ACC112 (cell line): Measurements from ENCODE around the gene ABCC11.

Experiments
- H2AFZ ChIP-seq: fragments of 200-600 bp; sonication (generic); one replicate; pipeline ENCODE4 v1.6.0; 2017; ENCODE audit warnings: antibody characterized with exemption, low read length; ENCODE audit not compliant: unreplicated experiment
- H3K27ac ChIP-seq: fragments of 200-600 bp; sonication (generic); 2 replicates; pipeline ENCODE4 v1.5.1; 2014; ENCODE audit warnings: low read depth, mild to moderate bottlenecking, antibody characterized with exemption, low read length, moderate library complexity
- H3K27me3 ChIP-seq: fragments of 200-600 bp; sonication (generic); 2 replicates; pipeline ENCODE4 v1.6.1; 2014; ENCODE audit warnings: mild to moderate bottlenecking, antibody characterized with exemption, low read length, moderate library complexity, mixed read lengths; ENCODE audit not compliant: insufficient read depth
- H3K36me3 ChIP-seq: fragments of 200-600 bp; sonication (generic); 2 replicates; pipeline ENCODE4 v1.6.1; 2016; ENCODE audit warnings: mild to moderate bottlenecking, antibody characterized with exemption, low read length, moderate library complexity, mixed read lengths; ENCODE audit not compliant: insufficient read depth
- H3K4me1 ChIP-seq: fragments of 200-600 bp; sonication (generic); one replicate; pipeline ENCODE4 v1.6.1; 2016; ENCODE audit warnings: low read length, mixed read lengths; ENCODE audit not compliant: insufficient read depth, unreplicated experiment, control insufficient read depth
- H3K4me3 ChIP-seq: fragments of 200-600 bp; sonication (generic); 2 replicates; pipeline ENCODE4 v1.5.1; 2014; ENCODE audit warnings: mild to moderate bottlenecking, low read depth, low read length
- H3K79me2 ChIP-seq: fragments of 200-600 bp; sonication (generic); one replicate; pipeline ENCODE4 v1.6.0; 2016; ENCODE audit warnings: low read length; ENCODE audit not compliant: control insufficient read depth, unreplicated experiment, insufficient read depth

The ABCC11 gene

GRCh38 chr16:48279199-48279598 lies 31.9 kb upstream of the ABCC11 start:
- no peak overlapping the region for H3K4me3 ChIP-seq
- no peaks in the 10 kb centered on the region for H3K27me3 ChIP-seq
- H3K4me1 ChIP-seq: no peaks in the 10 kb centered on the region
- no peak overlapping the region for H3K27ac ChIP-seq
- H3K79me2 ChIP-seq: no peaks in the 10 kb centered on the region
- H3K36me3 ChIP-seq: peaks cover 19% of the 10 kb centered on the region
- H2AFZ ChIP-seq: no peak overlapping the region

- no peak overlapping the region for H2AFZ ChIP-seq
- H3K79me2 ChIP-seq: no peaks in the 10 kb centered on the region
- no peaks in the 10 kb centered on the region for H3K27me3 ChIP-seq
- H3K27ac ChIP-seq: no peak overlapping the region
- peaks cover 15% of the 10 kb centered on the region for H3K36me3 ChIP-seq
- H3K4me1 ChIP-seq: no peaks in the 10 kb centered on the region
- H3K4me3 ChIP-seq: no peak overlapping the region
Measured at GRCh38 chr16:48277158-48277557, 29.8 kb upstream of the ABCC11 start.

DNA sequence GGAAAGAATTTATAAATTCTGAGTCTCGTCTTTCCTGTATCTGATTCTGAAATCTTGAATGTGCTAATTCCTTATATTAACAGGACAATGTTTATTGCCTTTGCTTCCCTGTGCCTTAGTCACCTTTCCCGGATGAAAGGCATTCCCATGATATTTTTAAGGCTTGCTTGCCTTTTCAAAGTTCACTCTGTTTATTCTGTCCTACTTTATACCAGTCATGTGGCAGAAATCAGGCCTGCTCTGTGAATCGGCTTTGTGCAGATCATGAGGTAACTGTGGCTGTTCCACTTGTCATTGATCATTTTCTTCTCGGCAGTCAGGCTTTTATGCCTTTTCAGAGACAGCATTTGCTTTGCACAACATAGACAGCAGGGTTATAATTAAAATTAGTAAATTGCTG lies 28.8 kb upstream of the ABCC11 start:
- Histone ChIP-seq H3K79me2 (no peaks in the 10 kb centered on the region), H3K27ac (no peak overlapping the region), H3K4me1 (no peaks in the 10 kb centered on the region), H3K36me3 (peaks cover 15% of the 10 kb centered on the region), H3K4me3 (no peak overlapping the region), H3K27me3 (no peaks in the 10 kb centered on the region), H2AFZ (no peak overlapping the region)

DNA sequence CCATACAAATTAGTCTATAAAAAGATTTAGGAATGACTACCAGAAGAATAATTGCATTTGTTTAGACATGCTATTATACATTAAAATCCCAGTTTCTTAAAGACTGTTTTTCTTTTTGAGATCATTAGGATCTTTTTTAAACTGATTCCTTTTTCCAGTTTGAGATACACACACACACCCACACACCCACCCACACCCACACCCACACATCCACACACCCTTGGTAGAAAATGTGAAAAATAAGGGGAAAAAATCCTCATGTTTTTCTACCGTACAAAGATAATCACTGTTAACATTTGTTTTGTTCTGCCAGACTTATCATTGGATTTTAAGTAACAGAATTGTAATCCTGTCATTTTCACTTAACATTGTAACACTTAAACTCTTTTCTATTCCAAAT lies 27.1 kb upstream of the ABCC11 start:
- Histone ChIP-seq H2AFZ (no peak overlapping the region), H3K27ac (no peak overlapping the region), H3K4me1 (no peaks in the 10 kb centered on the region), H3K36me3 (peaks cover 10% of the 10 kb centered on the region; the same call in 1 of the 2 replicates), H3K79me2 (no peaks in the 10 kb centered on the region), H3K27me3 (no peaks in the 10 kb centered on the region), H3K4me3 (no peak overlapping the region)

GRCh38 chr16:48272837-48273421 lies 25.6 kb upstream of the ABCC11 start:
- Histone ChIP-seq H3K27ac (no peak overlapping the region), H3K79me2 (no peaks in the 10 kb centered on the region), H3K27me3 (no peaks in the 10 kb centered on the region), H3K4me3 (no peak overlapping the region), H3K4me1 (no peaks in the 10 kb centered on the region), H2AFZ (no peak overlapping the region), H3K36me3 (peaks cover 10% of the 10 kb centered on the region; the same call in 1 of the 2 replicates)

GRCh38 chr16:48271728-48272127 lies 24.4 kb upstream of the ABCC11 start:
- H3K4me1 ChIP-seq: no peaks in the 10 kb centered on the region
- no peak overlapping the region for H2AFZ ChIP-seq
- H3K4me3 ChIP-seq: no peak overlapping the region
- no peaks in the 10 kb centered on the region for H3K27me3 ChIP-seq
- H3K27ac ChIP-seq: no peak overlapping the region
- peaks cover 6% of the 10 kb centered on the region; the same call in 1 of the 2 replicates for H3K36me3 ChIP-seq
- H3K79me2 ChIP-seq: no peaks in the 10 kb centered on the region

GRCh38 chr16:48269011-48269410 lies 21.7 kb upstream of the ABCC11 start:
- H3K79me2 ChIP-seq: no peaks in the 10 kb centered on the region
- no peak overlapping the region for H3K27ac ChIP-seq
- H3K27me3 ChIP-seq: no peaks in the 10 kb centered on the region
- H3K4me3 ChIP-seq: no peak overlapping the region
- no peaks in the 10 kb centered on the region for H3K4me1 ChIP-seq
- no peak overlapping the region for H2AFZ ChIP-seq
- H3K36me3 ChIP-seq: 0 out of 2 replicates have a peak, but pooled peaks cover 4% of the 10 kb centered on the region

GRCh38 chr16:48262631-48263030 lies 15.3 kb upstream of the ABCC11 start:
- Histone ChIP-seq H3K27me3 (no peaks in the 10 kb centered on the region), H2AFZ (no peak overlapping the region), H3K79me2 (no peaks in the 10 kb centered on the region), H3K4me1 (no peaks in the 10 kb centered on the region), H3K27ac (no peak overlapping the region), H3K4me3 (no peak overlapping the region), H3K36me3 (peaks cover 32% of the 10 kb centered on the region)

DNA sequence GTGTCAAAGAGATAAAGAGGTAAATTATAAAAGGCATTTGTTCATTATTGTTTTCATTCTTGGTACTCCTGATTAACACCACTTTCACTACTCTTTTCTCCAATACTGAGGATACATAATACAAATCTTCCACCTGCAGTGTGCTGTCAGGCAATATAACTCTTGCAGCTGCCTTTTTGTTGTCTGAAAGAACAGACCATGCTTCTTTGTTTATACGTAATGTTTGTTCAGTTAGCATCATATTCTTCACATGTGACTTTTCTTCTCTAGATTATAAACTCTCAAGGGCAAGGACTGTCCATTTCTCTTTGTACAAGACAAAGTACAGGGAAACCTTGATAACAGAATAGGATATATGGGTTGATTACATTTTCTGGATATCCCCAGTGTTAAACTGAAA lies 14.2 kb upstream of the ABCC11 start:
- Histone ChIP-seq H3K36me3 (peaks cover 32% of the 10 kb centered on the region), H3K4me1 (no peaks in the 10 kb centered on the region), H3K27ac (no peak overlapping the region), H3K27me3 (no peaks in the 10 kb centered on the region), H3K4me3 (no peak overlapping the region), H3K79me2 (no peaks in the 10 kb centered on the region), H2AFZ (no peak overlapping the region)

DNA sequence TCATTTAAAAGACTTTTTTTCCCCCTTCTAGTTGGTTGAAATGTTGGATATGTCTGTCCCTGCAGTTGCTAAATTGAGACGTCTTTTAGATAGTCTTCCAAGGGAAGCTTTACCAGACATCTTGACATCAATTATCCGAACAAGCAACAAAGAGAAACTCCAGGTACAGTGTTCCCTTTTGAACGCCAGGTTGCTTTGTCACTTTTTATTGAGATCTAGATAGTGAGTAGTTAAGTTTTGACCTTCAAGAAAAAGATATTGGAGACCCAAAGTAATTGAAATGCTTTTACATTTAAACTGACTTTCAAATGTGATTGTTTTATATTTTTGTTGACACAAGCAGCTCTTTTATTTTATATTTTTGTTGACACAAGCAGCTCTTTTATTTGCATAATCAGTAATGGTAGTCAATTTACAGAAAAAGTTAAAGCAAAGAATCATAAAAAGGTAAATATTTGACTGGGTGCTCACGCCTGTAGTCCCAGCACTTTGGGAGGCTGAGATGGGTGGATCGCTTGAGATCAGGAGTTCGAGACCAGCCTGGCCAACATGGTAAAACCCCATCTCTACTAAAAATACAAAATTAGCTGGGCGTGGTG lies 9.3 kb upstream of the ABCC11 start:
- Histone ChIP-seq H2AFZ (no peak overlapping the region), H3K4me3 (no peak overlapping the region), H3K27me3 (no peaks in the 10 kb centered on the region), H3K36me3 (peaks cover 20% of the 10 kb centered on the region), H3K27ac (no peak overlapping the region), H3K79me2 (peaks cover 2% of the 10 kb centered on the region), H3K4me1 (no peaks in the 10 kb centered on the region)

DNA sequence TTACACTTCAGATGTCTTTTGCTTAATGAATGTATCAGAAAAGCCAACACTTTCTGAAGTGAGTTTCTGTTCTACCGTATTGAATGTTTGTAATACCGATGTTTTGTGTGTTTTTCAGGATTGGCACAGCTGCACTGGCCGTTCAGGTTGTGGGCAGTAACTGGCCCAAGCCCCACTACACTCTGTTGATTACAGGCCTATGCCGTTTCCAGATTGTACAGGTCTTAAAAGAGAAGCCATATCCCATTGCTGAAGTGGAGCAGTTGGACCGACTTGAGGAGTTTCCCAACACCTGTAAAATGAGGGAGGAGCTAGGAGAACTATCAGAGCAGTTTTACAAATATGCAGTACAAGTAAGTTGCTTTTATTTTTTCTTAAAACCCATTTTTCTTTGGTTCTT lies 4.7 kb upstream of the ABCC11 start:
- no peaks in the 10 kb centered on the region for H3K27me3 ChIP-seq
- no peaks in the 10 kb centered on the region for H3K4me1 ChIP-seq
- no peak overlapping the region for H2AFZ ChIP-seq
- H3K4me3 ChIP-seq: no peak overlapping the region
- H3K36me3 ChIP-seq: peaks cover 5% of the 10 kb centered on the region; the same call in 1 of the 2 replicates
- peaks cover 38% of the 10 kb centered on the region for H3K79me2 ChIP-seq
- H3K27ac ChIP-seq: no peak overlapping the region
